GM10248 (cell line): Measurements from ENCODE around the gene PKD2.
"Not testable (repeated sequence)": the region's sequence is repeated elsewhere in the genome, so short reads cannot be mapped to it uniquely, and the experiment has no call there.

Experiments used
- CTCF ChIA-PET: fragments of 300-600 bp; sonication (Branson Sonifier 250); formaldehyde crosslinking; extraction: SDS; loops from one replicate; lab custom pipeline; 2021; ENCODE audit warnings: antibody characterized with exemption; lab: Yijun Ruan, JAX
- POLR2A ChIA-PET: fragments of 350-650 bp; sonication (Branson Sonifier 250); formaldehyde crosslinking; extraction: SDS; loops from one replicate; lab custom pipeline; 2020; ENCODE audit warnings: antibody characterized with exemption; lab: Yijun Ruan, JAX
- DNase-seq: peaks from one replicate; pipeline ENCODE4 v3.0.0; 2012; ENCODE audit errors: extremely low spot score
- CTCF ChIP-seq: IDR thresholded peaks from 2 replicates; pipeline ENCODE4 v1.5.1; 2012; ENCODE audit warnings: mild to moderate bottlenecking, low read depth; ENCODE audit errors: extremely low read depth, missing control alignments, control extremely low read depth

The PKD2 gene

GRCh38 chr4:87983996-87984395, 23.4 kb upstream of the PKD2 start:
- TF ChIP-seq CTCF, result no peak
- ChIA-PET CTCF (interaction anchor here (0.7 kb wide), 1 partner anchor 16 kb away, joined by 3 read pairs; no protein-coding TSS in a partner anchor), POLR2A (no interaction called here)
- no peak for DNase-seq

- peak; percentile 22 for DNase-seq
- TF ChIP-seq CTCF, result peak; percentile 43
- ChIA-PET POLR2A (no interaction called here), CTCF (interaction anchor here (1.0 to 1.5 kb wide), 3 partner anchors 7 to 306 kb away, joined by 3 to 5 read pairs (median 3); no protein-coding TSS in a partner anchor)
Measured at GRCh38 chr4:87985097-87985886, 22.1 kb upstream of the PKD2 start.

GRCh38 chr4:87985887-87986200, 21.6 kb upstream of the PKD2 start:
- TF ChIP-seq CTCF, result no peak
- ChIA-PET CTCF (interaction anchor here (0.6 to 1.5 kb wide), 5 partner anchors 8 to 306 kb away, joined by 3 to 5 read pairs (median 3); no protein-coding TSS in a partner anchor), POLR2A (no interaction called here)
- no peak for DNase-seq

- no peak for DNase-seq
- TF ChIP-seq CTCF, result no peak
- ChIA-PET POLR2A (no interaction called here), CTCF (interaction anchor here (0.6 to 1.5 kb wide), 6 partner anchors 9 to 307 kb away, joined by 3 to 5 read pairs (median 4); no protein-coding TSS in a partner anchor)
Measured at GRCh38 chr4:87986508-87986907, 20.9 kb upstream of the PKD2 start.

GRCh38 chr4:87989765-87990164, 17.7 kb upstream of the PKD2 start:
- ChIA-PET CTCF (interaction anchor here (1.3 to 2.6 kb wide), 4 partner anchors 10 to 18 kb away, joined by 3 to 11 read pairs (median 6); partner anchors contain the start of gene PKD2), POLR2A (no interaction called here)
- TF ChIP-seq CTCF, result no peak
- no peak for DNase-seq

GRCh38 chr4:87995435-87995834, 12.0 kb upstream of the PKD2 start:
- CTCF ChIA-PET, result no interaction called here
- TF ChIP-seq CTCF, result no peak
- POLR2A ChIA-PET, result no interaction called here
- no peak for DNase-seq

- POLR2A ChIA-PET, DNase-seq, CTCF ChIA-PET: not testable (repeated sequence)
Measured at GRCh38 chr4:87999191-87999691, 8.2 kb upstream of the PKD2 start.
